HepG2 (cell line): ENCODE measurements around the gene ZNF629. TPM values are rescaled to one million over a fixed set of nuclear protein-coding genes. Genes with fewer than 3 reads are reported as not detected.

Experiments
- CREBL2 ChIP-seq: sonication (generic); formaldehyde crosslinking; IDR thresholded peaks from 2 replicates; pipeline ENCODE4 v1.8.1; 2023; ENCODE audit warnings: missing genetic modification reagents, mild to moderate bottlenecking, borderline replicate concordance
- E2F2 ChIP-seq: sonication (generic); formaldehyde crosslinking; IDR thresholded peaks from 2 replicates; pipeline ENCODE4 v1.4.0; 2020; ENCODE audit warnings: missing genetic modification reagents, borderline replicate concordance
- FOXJ3 ChIP-seq: sonication (generic); formaldehyde crosslinking; IDR thresholded peaks from 2 replicates; pipeline ENCODE4 v1.4.0; 2020; ENCODE audit warnings: missing genetic modification reagents, mild to moderate bottlenecking, borderline replicate concordance
- JDP2 ChIP-seq: sonication (generic); formaldehyde crosslinking; IDR thresholded peaks from 2 replicates; pipeline ENCODE4 v1.8.1; 2022; ENCODE audit warnings: missing genetic modification reagents, borderline replicate concordance
- LRRFIP1 ChIP-seq: sonication (generic); formaldehyde crosslinking; conservative IDR thresholded peaks from 2 replicates; pipeline ENCODE4 v1.4.0; 2020; ENCODE audit warnings: missing genetic modification reagents
- SKI ChIP-seq: fragments of 450-650 bp; IDR thresholded peaks from one replicate; pipeline ENCODE4 v1.6.1; 2018; ENCODE audit warnings: mild to moderate bottlenecking; ENCODE audit not compliant: partially characterized antibody
- SMARCE1 ChIP-seq: fragments of 450-650 bp; IDR thresholded peaks from 2 replicates; pipeline ENCODE4 v1.6.1; 2017; ENCODE audit warnings: borderline replicate concordance
- XBP1 ChIP-seq: sonication (generic); formaldehyde crosslinking; IDR thresholded peaks from 2 replicates; pipeline ENCODE4 v1.5.0; 2020; ENCODE audit warnings: missing genetic modification reagents
- ZBTB26 ChIP-seq: IDR thresholded peaks from 2 replicates; pipeline ENCODE4 v1.6.1; 2016; ENCODE audit warnings: missing compliant biosample characterization, missing genetic modification reagents, borderline replicate concordance
- ZBTB33 ChIP-seq: sonication (generic); formaldehyde crosslinking; IDR thresholded peaks from 2 replicates; pipeline ENCODE4 v1.4.0; 2020; ENCODE audit warnings: missing genetic modification reagents
- ZBTB4 ChIP-seq: sonication (generic); formaldehyde crosslinking; IDR thresholded peaks from 2 replicates; pipeline ENCODE4 v1.4.0; 2020; ENCODE audit warnings: missing genetic modification reagents, mild to moderate bottlenecking, borderline replicate concordance
- ZNF382 ChIP-seq: sonication (generic); formaldehyde crosslinking; IDR thresholded peaks from 2 replicates; pipeline ENCODE4 v1.5.0; 2020; ENCODE audit warnings: missing genetic modification reagents, mild to moderate bottlenecking, borderline replicate concordance
- ZNF513 ChIP-seq: sonication (generic); formaldehyde crosslinking; conservative IDR thresholded peaks from 2 replicates; pipeline ENCODE4 v1.5.0; 2020; ENCODE audit warnings: missing genetic modification reagents
- ZNF563 ChIP-seq: sonication (generic); formaldehyde crosslinking; IDR thresholded peaks from 2 replicates; pipeline ENCODE4 v1.8.0; 2022; ENCODE audit warnings: mild to moderate bottlenecking, moderate library complexity, missing genetic modification reagents
- ZNF616 ChIP-seq: sonication (generic); formaldehyde crosslinking; IDR thresholded peaks from 2 replicates; pipeline ENCODE4 v1.5.0; 2020; ENCODE audit warnings: low read depth, mild to moderate bottlenecking, missing genetic modification reagents
- ZSCAN12 ChIP-seq: sonication (generic); formaldehyde crosslinking; IDR thresholded peaks from 2 replicates; pipeline ENCODE4 v1.9.0; 2021; ENCODE audit warnings: mild to moderate bottlenecking, missing genetic modification reagents
- ZSCAN25 ChIP-seq: sonication (generic); formaldehyde crosslinking; IDR thresholded peaks from 2 replicates; pipeline ENCODE4 v1.8.0; 2022; ENCODE audit warnings: mild to moderate bottlenecking, missing genetic modification reagents
- polyA plus RNA-seq, 8 experiments: library from polyadenylated mRNA; depleted of rRNA in 3 of 8; stranded (reverse) in 7 of 8; unstranded in 1 of 8; fragments of >200 nt; fragmentation: Illumina TruSeq in 4 of 8; extraction: Trizol in 4 of 8; gene quantifications; 2 replicates each; pipeline versions ENCODE4 v1.2.1 to v1.2.3, GENCODE V29; 2011 to 2016; ENCODE audit warnings: low read depth in 4 of 8, missing spikeins in 1 of 8, mixed read lengths in 1 of 8; ENCODE audit not compliant: insufficient read depth in 1 of 8
- total RNA-seq, 5 experiments: library from RNA; depleted of rRNA; stranded (reverse); fragments of >200 nt; fragmentation: Illumina TruSeq; extraction: Trizol; gene quantifications; 2 replicates each; pipeline ENCODE4 v1.2.3, GENCODE V29; 2016; ENCODE audit warnings: low read depth in 1 of 5

Gene ZNF629
- total and polyA plus RNA-seq, 2 of the 13 experiments (the other 11 are each of a cell fraction or from before 2014, with no cell fraction given), result 6.1 to 16.5 TPM

GRCh38 chr16:30805056-30805369 lies 18.0 kb upstream of the ZNF629 start (continued):
- TF ChIP-seq ZBTB26 (CRISPR knock-in tag) (no peak), XBP1 (CRISPR knock-in tag) (0 out of 2 replicates have a peak, but pooled peaks have one; percentile 5), ZNF382 (CRISPR knock-in tag) (no peak), ZBTB4 (peak; percentile 81), CREBL2 (CRISPR knock-in tag) (no peak), ZNF563 (CRISPR knock-in tag) (no peak), LRRFIP1 (CRISPR knock-in tag) (no peak), ZNF616 (CRISPR knock-in tag) (no peak), E2F2 (CRISPR knock-in tag) (0 out of 2 replicates have a peak, but pooled peaks have one; percentile 7), SMARCE1 (no peak), ZNF513 (CRISPR knock-in tag) (0 out of 2 replicates have a peak, but pooled peaks have one; percentile 67), FOXJ3 (CRISPR knock-in tag) (peak; percentile 20), SKI (no peak), JDP2 (CRISPR knock-in tag) (0 out of 2 replicates have a peak, but pooled peaks have one; percentile 0), ZBTB33 (peak; percentile 95), ZSCAN25 (CRISPR knock-in tag) (no peak), ZSCAN12 (CRISPR knock-in tag) (no peak)
